Breast epithelium (tissue), 4 donors: ENCODE results near the gene FAT1. TPM values are rescaled to one million over a fixed set of nuclear protein-coding genes. Genes with fewer than 3 reads are reported as not detected.

Experiments
- DNase-seq, 2 donors: peaks; one replicate each; pipeline ENCODE4 v3.0.0-alpha.2; 2019; ENCODE audit warnings: low spot score in 2 of 2
- H3K27ac ChIP-seq, 2 donors: fragments of 200-600 bp; sonication (generic) in 1 of 2; one replicate each; pipeline ENCODE4 v1.5.1; 2016 to 2019; ENCODE audit warnings: mild to moderate bottlenecking in 1 of 2
- H3K27me3 ChIP-seq, 2 donors: fragments of 200-600 bp; sonication (generic) in 1 of 2; one replicate each; pipeline versions ENCODE4 v1.5.1 to v1.6.0; 2017 to 2019; ENCODE audit warnings: control low read depth in 1 of 2, mild to moderate bottlenecking in 1 of 2
- H3K36me3 ChIP-seq: fragments of 200-600 bp; one replicate; pipeline ENCODE4 v1.5.1; 2019
- H3K4me1 ChIP-seq, 2 donors: fragments of 200-600 bp; sonication (generic); one replicate each; pipeline ENCODE4 v1.5.1; 2016 to 2019; ENCODE audit warnings: control low read depth in 1 of 2
- H3K4me3 ChIP-seq, 3 donors: fragments of 200-600 bp; sonication (generic); 1 replicate in 2 of 3; 2 replicates in 1 of 3; pipeline ENCODE4 v1.5.1; 2016 to 2019; ENCODE audit warnings: mild to moderate bottlenecking in 3 of 3, moderate library complexity in 2 of 3
- H3K9me3 ChIP-seq, 2 donors: fragments of 200-600 bp; sonication (generic) in 1 of 2; one replicate each; pipeline ENCODE4 v1.5.1; 2016 to 2019; ENCODE audit warnings: control low read depth in 1 of 2
- POLR2A ChIP-seq: fragments of 450-650 bp; IDR thresholded peaks from one replicate; pipeline ENCODE4 v1.6.1; 2016; ENCODE audit warnings: antibody characterized with exemption, mild to moderate bottlenecking, moderate library complexity
- POLR2AphosphoS5 ChIP-seq, 3 donors: sonication (generic); formaldehyde crosslinking; IDR thresholded peaks; one replicate each; pipeline ENCODE4 v1.6.1; 2017; ENCODE audit warnings: antibody characterized with exemption in 3 of 3
- intact Hi-C: fragments of 100-400 bp; cut with DNase I; formaldehyde crosslinking; loops from one replicate; pipeline ENCODE4 v1.15.1; 2023; ENCODE audit warnings: low total_unique reads
- total RNA-seq, 3 donors: library from RNA; depleted of rRNA; stranded (reverse); fragments of >200 nt; gene quantifications; one replicate each; pipeline ENCODE4 v1.1.0, GENCODE V29; 2016
- TF ChIP-seq, protein P1 (sequence below), 3 donors: fragments of 450-650 bp; IDR thresholded peaks; one replicate each; pipeline ENCODE4 v1.5.1; 2016 to 2017; ENCODE audit warnings: antibody characterized with exemption in 3 of 3, mild to moderate bottlenecking in 3 of 3, moderate library complexity in 3 of 3

FAT1 gene
- total RNA-seq, 3 donors from 2014 or later = 54.2 to 125 (median 87.2) TPM

DNA sequence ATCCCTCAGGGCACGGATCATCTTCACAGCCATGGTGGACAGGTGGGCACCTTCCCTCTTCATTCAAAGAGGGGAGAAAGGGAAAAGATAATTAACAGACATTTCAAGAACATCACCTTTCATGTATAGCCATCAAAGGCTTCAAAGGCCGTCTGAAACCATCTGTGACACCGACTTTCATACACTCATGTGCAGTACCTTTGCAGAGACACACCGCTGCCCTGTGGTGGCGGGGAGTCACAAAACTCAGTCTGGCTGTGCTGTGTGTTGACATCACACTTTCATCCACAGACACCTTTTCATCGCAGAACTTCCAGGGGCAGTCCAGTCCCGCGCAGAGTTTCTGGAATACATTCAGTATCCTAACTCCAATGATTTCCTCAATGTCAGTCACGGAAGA is 120.7 kb downstream of the FAT1 start:
- no peak overlapping the region for H3K4me3 ChIP-seq
- H3K4me1 ChIP-seq = no peaks in the 10 kb centered on the region
- H3K36me3 ChIP-seq = peaks cover 15% of the 10 kb centered on the region
- intact Hi-C loops = no loop called here
- TF ChIP-seq POLR2AphosphoS5 (IDR thresholded peaks at IDR 0.05) = no peak
- TF ChIP-seq POLR2A = no peak
- TF ChIP-seq, protein P1, sequence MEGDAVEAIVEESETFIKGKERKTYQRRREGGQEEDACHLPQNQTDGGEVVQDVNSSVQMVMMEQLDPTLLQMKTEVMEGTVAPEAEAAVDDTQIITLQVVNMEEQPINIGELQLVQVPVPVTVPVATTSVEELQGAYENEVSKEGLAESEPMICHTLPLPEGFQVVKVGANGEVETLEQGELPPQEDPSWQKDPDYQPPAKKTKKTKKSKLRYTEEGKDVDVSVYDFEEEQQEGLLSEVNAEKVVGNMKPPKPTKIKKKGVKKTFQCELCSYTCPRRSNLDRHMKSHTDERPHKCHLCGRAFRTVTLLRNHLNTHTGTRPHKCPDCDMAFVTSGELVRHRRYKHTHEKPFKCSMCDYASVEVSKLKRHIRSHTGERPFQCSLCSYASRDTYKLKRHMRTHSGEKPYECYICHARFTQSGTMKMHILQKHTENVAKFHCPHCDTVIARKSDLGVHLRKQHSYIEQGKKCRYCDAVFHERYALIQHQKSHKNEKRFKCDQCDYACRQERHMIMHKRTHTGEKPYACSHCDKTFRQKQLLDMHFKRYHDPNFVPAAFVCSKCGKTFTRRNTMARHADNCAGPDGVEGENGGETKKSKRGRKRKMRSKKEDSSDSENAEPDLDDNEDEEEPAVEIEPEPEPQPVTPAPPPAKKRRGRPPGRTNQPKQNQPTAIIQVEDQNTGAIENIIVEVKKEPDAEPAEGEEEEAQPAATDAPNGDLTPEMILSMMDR (IDR thresholded peaks at IDR 0.05) = no peak
- H3K27me3 ChIP-seq = no peaks in the 10 kb centered on the region
- H3K27ac ChIP-seq = no peak overlapping the region
- no peaks in the 10 kb centered on the region for H3K9me3 ChIP-seq
- DNase-seq = no peak

- Histone ChIP-seq H3K36me3 (peaks cover 14% of the 10 kb centered on the region), H3K4me1 (no peaks in the 10 kb centered on the region), H3K27me3 (no peaks in the 10 kb centered on the region), H3K9me3 (no peaks in the 10 kb centered on the region), H3K27ac (no peak overlapping the region), H3K4me3 (no peak overlapping the region)
- TF ChIP-seq POLR2A (no peak), POLR2AphosphoS5 (IDR thresholded peaks at IDR 0.05) (no peak)
- TF ChIP-seq, protein P1 (IDR thresholded peaks at IDR 0.05) = no peak
- intact Hi-C loops = no loop called here
- DNase-seq = no peak
Measured at GRCh38 chr4:186599483-186599882, 124.2 kb downstream of the FAT1 start.

DNA sequence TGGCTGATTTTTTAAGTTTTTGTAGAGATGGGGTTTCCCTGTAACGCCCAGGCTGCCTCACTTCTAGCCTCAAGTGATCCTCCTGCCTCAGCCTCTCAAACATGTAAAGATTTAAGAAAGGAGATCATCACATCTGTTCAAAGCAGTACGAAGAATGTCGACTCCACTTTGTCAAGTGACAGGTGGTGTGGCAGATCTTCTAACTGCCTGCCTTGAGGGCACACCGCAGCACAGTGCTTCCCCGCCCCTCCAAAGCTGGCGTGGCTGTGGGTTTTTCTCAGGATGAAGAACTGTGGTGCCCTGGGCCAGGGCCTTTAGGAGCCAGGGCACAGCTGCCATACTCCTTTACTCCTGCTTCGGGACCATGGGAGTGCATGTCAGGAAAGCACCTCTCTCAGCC is 125.0 kb downstream of the FAT1 start:
- H3K9me3 ChIP-seq = no peaks in the 10 kb centered on the region
- TF ChIP-seq POLR2AphosphoS5 (IDR thresholded peaks at IDR 0.05) = no peak
- TF ChIP-seq, protein P1 (IDR thresholded peaks at IDR 0.05) = no peak
- no peak for TF ChIP-seq POLR2A
- no peaks in the 10 kb centered on the region for H3K27me3 ChIP-seq
- no peaks in the 10 kb centered on the region for H3K4me1 ChIP-seq
- DNase-seq = no peak
- no peak overlapping the region for H3K27ac ChIP-seq
- intact Hi-C loops = no loop called here
- H3K4me3 ChIP-seq = no peak overlapping the region
- peaks cover 14% of the 10 kb centered on the region for H3K36me3 ChIP-seq

- intact Hi-C loops = no loop called here
- Histone ChIP-seq H3K27me3 (no peaks in the 10 kb centered on the region), H3K4me1 (no peaks in the 10 kb centered on the region), H3K9me3 (no peaks in the 10 kb centered on the region), H3K4me3 (no peak overlapping the region), H3K36me3 (peaks cover 6% of the 10 kb centered on the region), H3K27ac (no peak overlapping the region)
- no peak for TF ChIP-seq POLR2A
- TF ChIP-seq POLR2AphosphoS5 (IDR thresholded peaks at IDR 0.05) = no peak
- TF ChIP-seq, protein P1 (IDR thresholded peaks at IDR 0.05) = no peak
- no peak for DNase-seq
Measured at GRCh38 chr4:186596850-186597390, 126.7 kb downstream of the FAT1 start.

DNA sequence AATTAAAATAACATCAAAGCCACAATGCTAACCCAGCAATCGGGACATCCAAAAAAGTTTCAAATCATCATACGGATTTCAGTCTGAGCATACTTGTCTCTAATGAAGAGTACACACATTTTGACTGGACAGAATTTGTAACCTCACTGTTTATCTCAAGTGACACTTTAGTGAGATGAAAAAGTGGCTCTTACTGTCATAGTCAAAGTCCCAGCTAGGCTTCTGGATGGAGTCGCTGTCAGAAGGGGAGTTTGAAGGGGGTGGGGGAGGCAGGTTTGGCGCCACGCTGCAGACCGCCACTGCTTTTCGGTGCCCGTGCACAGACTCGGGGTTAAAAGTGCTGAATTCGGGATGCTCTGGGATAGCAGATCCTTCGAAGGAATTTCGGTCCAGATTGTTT is 127.3 kb downstream of the FAT1 start:
- DNase-seq = no peak
- Histone ChIP-seq H3K27me3 (no peaks in the 10 kb centered on the region), H3K4me1 (no peaks in the 10 kb centered on the region), H3K4me3 (no peak overlapping the region), H3K27ac (no peak overlapping the region), H3K9me3 (no peaks in the 10 kb centered on the region), H3K36me3 (peaks cover 6% of the 10 kb centered on the region)
- TF ChIP-seq POLR2A (no peak), POLR2AphosphoS5 (IDR thresholded peaks at IDR 0.05) (no peak)
- TF ChIP-seq, protein P1 (IDR thresholded peaks at IDR 0.05) = no peak
- intact Hi-C loops = no loop called here
